ENCODE results near the gene CAMTA1.

CAMTA1 gene

GRCh38 chr1:7636795-7637526, 851.7 kb downstream of the CAMTA1 start:
- no peak for DNase-seq

GRCh38 chr1:7638078-7638477, 852.8 kb downstream of the CAMTA1 start:
- DNase-seq = no peak

- DNase-seq = no peak
Observed at GRCh38 chr1:7639435-7640131, 854.3 kb downstream of the CAMTA1 start.

- no peak for DNase-seq
Observed at GRCh38 chr1:7640350-7640749, 855.1 kb downstream of the CAMTA1 start.

- DNase-seq = no peak
Observed at GRCh38 chr1:7640920-7641585, 855.8 kb downstream of the CAMTA1 start.

- no peak for DNase-seq
Observed at GRCh38 chr1:7641587-7642417, 856.5 kb downstream of the CAMTA1 start.

- no peak for DNase-seq
Observed at GRCh38 chr1:7642418-7642704, 857.1 kb downstream of the CAMTA1 start.

GRCh38 chr1:7642781-7643529, 857.7 kb downstream of the CAMTA1 start:
- DNase-seq = no peak

- DNase-seq = no peak
Observed at GRCh38 chr1:7643530-7643929, 858.3 kb downstream of the CAMTA1 start.

GRCh38 chr1:7644086-7644485, 858.8 kb downstream of the CAMTA1 start:
- no peak for DNase-seq

- DNase-seq = peak; percentile 35
Observed at GRCh38 chr1:7644961-7645750, 859.9 kb downstream of the CAMTA1 start.

- DNase-seq = no peak
Observed at GRCh38 chr1:7645751-7646048, 860.4 kb downstream of the CAMTA1 start.

GRCh38 chr1:7646164-7646563, 860.9 kb downstream of the CAMTA1 start:
- no peak for DNase-seq

- DNase-seq = no peak
Observed at GRCh38 chr1:7646981-7647901, 862.0 kb downstream of the CAMTA1 start.

- DNase-seq = no peak
Observed at GRCh38 chr1:7648761-7649384, 863.6 kb downstream of the CAMTA1 start.

- DNase-seq = peak; percentile 30
Observed at GRCh38 chr1:7650801-7651200, 865.5 kb downstream of the CAMTA1 start.

GRCh38 chr1:7651203-7651602, 865.9 kb downstream of the CAMTA1 start:
- DNase-seq = no peak

GRCh38 chr1:7652061-7652460, 866.8 kb downstream of the CAMTA1 start:
- DNase-seq = no peak

- no peak for DNase-seq
Observed at GRCh38 chr1:7652515-7653098, 867.4 kb downstream of the CAMTA1 start.

- no peak for DNase-seq
Observed at GRCh38 chr1:7654725-7655124, 869.5 kb downstream of the CAMTA1 start.
